Fibroblast of mammary gland (primary cell): ENCODE measurements around the gene BCL2L11.

Experiments used
- DNase-seq: peaks from one replicate; pipeline ENCODE4 v3.0.0-alpha.2; 2010; ENCODE audit warnings: low read depth
- H3K4me3 ChIP-seq: 2 replicates; pipeline ENCODE4 v1.5.1; 2011; ENCODE audit warnings: low read depth, mild to moderate bottlenecking, low read length, moderate library complexity; ENCODE audit not compliant: control insufficient read depth
- TF ChIP-seq, protein P1 (sequence below): conservative IDR thresholded peaks from 2 replicates; pipeline ENCODE4 v1.5.1; 2011; ENCODE audit warnings: low read depth, low read length, inconsistent platforms; ENCODE audit not compliant: control insufficient read depth, insufficient read depth

BCL2L11 gene

DNA sequence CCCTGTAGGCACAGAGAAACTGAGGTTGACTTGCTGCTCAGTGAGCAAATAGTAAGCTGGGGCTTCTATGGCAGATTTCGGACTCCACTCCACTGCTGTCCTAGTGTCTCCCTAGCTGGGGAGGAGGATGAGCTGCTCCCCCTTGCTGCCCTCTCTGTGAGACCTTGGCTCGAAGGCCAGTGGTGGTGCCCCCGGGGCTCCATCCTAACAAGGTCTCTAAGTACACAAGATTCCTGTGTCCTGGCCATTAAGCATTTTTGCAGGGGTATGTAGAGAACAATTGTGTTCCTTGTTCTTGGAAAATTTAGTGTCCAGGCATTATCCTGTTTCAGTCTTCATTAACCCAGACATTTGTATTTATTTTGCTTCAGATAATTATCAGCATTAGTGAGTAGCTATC, 21.3 kb upstream of the BCL2L11 start:
- no peak overlapping the region for H3K4me3 ChIP-seq
- no peak for DNase-seq
- TF ChIP-seq, protein P1, sequence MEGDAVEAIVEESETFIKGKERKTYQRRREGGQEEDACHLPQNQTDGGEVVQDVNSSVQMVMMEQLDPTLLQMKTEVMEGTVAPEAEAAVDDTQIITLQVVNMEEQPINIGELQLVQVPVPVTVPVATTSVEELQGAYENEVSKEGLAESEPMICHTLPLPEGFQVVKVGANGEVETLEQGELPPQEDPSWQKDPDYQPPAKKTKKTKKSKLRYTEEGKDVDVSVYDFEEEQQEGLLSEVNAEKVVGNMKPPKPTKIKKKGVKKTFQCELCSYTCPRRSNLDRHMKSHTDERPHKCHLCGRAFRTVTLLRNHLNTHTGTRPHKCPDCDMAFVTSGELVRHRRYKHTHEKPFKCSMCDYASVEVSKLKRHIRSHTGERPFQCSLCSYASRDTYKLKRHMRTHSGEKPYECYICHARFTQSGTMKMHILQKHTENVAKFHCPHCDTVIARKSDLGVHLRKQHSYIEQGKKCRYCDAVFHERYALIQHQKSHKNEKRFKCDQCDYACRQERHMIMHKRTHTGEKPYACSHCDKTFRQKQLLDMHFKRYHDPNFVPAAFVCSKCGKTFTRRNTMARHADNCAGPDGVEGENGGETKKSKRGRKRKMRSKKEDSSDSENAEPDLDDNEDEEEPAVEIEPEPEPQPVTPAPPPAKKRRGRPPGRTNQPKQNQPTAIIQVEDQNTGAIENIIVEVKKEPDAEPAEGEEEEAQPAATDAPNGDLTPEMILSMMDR: no peak

DNA sequence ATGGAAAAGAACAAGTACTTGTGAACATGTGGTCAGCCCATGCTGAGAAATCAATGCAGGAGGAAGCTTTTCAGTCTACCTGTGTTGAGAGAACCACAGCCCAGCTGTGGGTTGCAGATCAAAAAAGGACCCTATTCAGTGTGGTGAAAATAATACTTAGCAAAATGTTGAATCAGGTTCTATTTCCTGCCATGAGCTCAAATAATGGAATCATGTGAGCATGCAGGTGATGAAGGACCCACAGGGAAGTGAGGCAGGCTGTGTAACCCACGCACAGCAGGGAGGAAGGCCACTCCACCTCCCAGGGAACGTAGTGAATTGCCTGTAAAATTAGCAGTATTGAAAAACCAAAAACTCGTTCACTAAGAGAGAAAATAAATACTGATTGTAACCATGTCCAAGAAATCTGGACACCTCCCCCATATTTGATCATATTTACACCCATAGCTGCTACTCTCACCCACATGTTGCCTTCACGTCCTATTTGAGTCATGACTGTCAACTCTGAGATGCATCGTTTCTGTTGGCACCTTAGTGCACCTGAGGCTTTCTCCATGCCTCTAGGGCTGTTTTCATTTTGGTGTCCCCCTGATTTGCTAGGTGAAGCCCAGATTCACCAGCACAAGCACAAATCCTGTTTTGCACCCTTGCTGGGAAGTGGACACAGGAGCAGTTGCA, 20.5 kb upstream of the BCL2L11 start:
- no peak overlapping the region for H3K4me3 ChIP-seq
- no peak for DNase-seq
- TF ChIP-seq, protein P1: no peak

DNA sequence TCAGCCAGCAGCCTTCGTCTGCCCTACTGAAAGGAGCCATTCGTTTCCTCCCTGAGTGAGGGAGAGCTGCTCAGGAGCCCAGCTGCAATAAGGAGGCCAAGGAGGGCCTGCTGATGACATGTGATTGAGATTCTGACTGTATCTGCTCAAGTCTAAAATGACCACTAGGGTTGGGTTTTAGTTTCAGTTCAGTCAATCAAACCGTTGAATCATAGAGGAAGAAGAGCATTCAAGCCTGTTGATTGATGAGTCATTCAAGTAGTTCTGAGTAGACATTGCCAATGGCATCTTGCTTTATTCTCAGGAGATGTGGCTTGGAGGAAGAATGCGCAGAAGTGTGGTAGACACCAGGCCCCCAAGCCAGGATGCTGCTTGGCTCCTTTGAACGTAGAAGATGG, 19.9 kb upstream of the BCL2L11 start:
- H3K4me3 ChIP-seq: no peak overlapping the region
- peak; percentile 14 for DNase-seq
- TF ChIP-seq, protein P1: no peak

DNA sequence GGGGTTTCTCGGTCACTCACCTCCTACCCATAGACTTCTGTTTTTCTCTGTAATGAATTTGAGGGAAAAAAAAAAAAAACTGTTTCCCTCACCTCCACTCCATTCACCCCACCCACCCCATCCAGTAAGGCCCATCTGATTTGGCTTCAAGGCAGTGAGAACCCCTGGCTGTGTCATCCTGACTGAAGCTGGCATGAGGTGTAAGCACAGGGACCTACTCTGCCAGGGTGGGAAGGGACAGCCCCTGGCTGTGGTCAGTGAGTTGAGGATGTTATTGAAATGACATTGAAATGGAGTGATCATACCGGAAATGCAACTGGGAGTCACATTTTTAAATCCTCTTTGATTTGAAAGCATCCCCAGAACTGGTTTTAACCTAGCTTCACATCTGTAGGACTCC, 19.1 kb upstream of the BCL2L11 start:
- DNase-seq: no peak
- H3K4me3 ChIP-seq: no peak overlapping the region
- TF ChIP-seq, protein P1: no peak

DNA sequence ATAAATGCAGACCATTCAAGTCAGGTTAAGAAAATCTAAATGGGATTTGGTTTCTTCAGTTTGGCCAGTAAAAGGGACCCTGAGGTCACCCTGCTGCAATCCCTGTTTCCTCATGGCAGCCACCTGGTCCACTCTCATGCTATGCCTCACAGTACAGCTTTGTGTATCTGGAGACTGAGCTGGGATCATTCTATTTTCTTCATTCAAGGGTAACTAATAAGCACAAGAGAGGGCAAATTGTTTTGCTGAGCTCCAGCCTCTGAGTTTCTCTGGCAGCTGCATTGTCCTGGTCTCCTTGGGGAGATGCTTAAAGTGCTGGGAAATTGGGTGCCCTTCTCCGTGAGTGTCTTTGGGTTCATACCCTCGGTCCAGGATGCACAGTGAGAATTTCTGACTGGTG, 18.5 kb upstream of the BCL2L11 start:
- TF ChIP-seq, protein P1: no peak
- no peak overlapping the region for H3K4me3 ChIP-seq

DNA sequence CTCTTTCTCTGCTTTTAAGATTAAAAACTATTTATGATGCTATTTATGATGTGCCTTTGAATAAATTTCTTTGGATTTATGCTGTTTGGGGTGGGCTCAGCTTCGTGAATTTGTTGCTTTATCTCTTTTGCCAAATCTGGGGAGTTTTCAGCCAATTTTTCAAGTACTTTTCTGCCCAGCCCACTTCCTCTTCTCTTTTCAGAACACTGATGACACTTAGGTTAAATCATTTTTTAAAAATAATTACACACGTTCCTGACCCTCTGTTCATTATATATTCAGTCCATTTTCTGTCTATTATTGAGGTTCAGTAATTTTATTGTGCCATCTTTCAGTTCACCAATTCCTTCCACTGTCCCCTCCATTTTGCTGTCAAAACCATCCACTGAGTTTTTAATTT, 14.8 kb upstream of the BCL2L11 start:
- TF ChIP-seq, protein P1: no peak

More for the DNA sequence above, 18.5 kb upstream of the BCL2L11 start:
- DNase-seq: no peak

DNA sequence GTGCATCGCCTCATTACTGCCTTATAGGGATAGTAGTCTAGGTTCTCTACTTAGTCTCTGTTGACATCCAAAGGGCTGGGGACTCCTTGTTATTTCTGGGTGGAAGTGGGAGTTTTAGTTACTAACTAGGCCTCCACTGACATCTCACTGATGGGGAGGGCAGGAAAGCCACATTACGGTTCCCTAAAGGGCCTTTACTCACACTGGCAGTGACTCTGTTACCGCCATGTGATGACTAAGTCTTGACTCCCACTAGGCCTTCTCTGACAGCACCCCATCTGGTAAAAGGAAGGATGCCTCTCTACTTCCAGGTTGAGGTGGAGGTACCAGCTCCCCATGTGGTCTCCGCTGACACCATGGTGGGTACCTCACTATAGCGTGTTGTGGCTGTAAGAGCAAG, 14.0 kb upstream of the BCL2L11 start:
- no peak overlapping the region for H3K4me3 ChIP-seq
- TF ChIP-seq, protein P1: no peak
- DNase-seq: peak; percentile 24

More for the DNA sequence above, 14.8 kb upstream of the BCL2L11 start:
- no peak overlapping the region for H3K4me3 ChIP-seq
- no peak for DNase-seq
